ENCODE measurements around the gene SLC41A1. TPM values are rescaled to one million over a fixed set of nuclear protein-coding genes. Genes with fewer than 3 reads are reported as not detected.

Gene SLC41A1
- total RNA-seq, 1 donor from 2014 or later = 29.5 TPM

DNA sequence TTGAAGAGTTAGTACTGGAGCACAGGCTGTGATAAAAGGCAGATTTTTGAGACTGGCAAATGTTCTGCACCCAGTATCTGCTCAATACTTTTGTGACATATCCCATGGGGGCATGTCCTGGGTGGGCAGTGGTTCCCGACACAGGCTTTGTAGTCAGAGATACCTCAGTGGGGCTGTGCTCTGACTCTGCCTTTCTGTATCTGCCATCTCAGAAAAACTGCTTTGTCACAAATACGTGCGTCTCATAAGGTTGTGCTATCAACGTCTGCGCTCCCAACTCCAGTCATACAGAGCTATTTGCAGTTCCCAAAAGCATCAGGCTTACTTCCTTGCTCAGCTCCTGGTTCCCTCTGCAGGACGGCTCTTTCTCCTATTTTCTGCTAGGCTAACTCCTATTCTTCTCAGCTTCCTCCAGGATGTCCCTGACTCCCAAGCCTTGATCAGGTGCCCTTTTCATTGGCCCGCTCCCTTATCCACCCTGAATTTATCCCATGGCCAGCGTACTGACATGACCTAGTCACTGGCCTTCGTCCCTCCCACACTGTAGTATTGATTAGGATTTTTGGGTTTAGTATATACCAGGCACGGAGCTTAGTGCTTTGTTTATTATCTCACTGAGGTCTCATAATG, 25.6 kb downstream of the SLC41A1 start:
- TF ChIP-seq, protein P1, sequence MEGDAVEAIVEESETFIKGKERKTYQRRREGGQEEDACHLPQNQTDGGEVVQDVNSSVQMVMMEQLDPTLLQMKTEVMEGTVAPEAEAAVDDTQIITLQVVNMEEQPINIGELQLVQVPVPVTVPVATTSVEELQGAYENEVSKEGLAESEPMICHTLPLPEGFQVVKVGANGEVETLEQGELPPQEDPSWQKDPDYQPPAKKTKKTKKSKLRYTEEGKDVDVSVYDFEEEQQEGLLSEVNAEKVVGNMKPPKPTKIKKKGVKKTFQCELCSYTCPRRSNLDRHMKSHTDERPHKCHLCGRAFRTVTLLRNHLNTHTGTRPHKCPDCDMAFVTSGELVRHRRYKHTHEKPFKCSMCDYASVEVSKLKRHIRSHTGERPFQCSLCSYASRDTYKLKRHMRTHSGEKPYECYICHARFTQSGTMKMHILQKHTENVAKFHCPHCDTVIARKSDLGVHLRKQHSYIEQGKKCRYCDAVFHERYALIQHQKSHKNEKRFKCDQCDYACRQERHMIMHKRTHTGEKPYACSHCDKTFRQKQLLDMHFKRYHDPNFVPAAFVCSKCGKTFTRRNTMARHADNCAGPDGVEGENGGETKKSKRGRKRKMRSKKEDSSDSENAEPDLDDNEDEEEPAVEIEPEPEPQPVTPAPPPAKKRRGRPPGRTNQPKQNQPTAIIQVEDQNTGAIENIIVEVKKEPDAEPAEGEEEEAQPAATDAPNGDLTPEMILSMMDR (IDR thresholded peaks at IDR 0.05) = no peak
- Mint-ChIP-seq H3K4me1 (ENCODE audit: unreplicated experiment) (no peaks in the 10 kb centered on the region), H3K9me3 (ENCODE audit: unreplicated experiment) (no peaks in the 10 kb centered on the region), H3K4me3 (ENCODE audit: unreplicated experiment) (no peak overlapping the region), H3K27ac (ENCODE audit: unreplicated experiment) (no peak overlapping the region), H3K27me3 (ENCODE audit: unreplicated experiment) (no peaks in the 10 kb centered on the region), H3K36me3 (ENCODE audit: unreplicated experiment) (peaks cover 11% of the 10 kb centered on the region)
- no peak for DNase-seq (ENCODE audit: extremely low spot score, unreplicated experiment)

DNA sequence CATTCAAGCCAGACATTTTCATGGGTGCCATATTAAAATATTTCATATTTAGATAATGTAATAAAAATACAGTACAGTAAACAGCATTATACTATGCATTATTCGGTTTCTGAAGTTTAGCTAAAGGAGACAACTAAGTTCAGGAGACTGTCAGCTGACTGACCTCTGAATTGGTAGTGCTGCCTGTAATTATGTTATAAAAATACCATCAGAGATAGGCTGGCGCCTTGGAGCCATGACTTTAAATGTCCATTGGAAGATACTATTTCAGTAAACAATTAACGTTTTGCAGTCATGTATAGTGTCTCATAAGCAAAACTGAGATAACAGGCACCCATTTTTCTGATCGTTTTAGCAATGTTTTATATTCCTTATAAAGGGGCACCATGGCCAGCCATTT, 26.4 kb downstream of the SLC41A1 start:
- no peak overlapping the region for H3K4me3 Mint-ChIP-seq (ENCODE audit: unreplicated experiment)
- H3K9me3 Mint-ChIP-seq (ENCODE audit: unreplicated experiment) = no peaks in the 10 kb centered on the region
- TF ChIP-seq, protein P1 (IDR thresholded peaks at IDR 0.05) = no peak
- peaks cover 11% of the 10 kb centered on the region for H3K36me3 Mint-ChIP-seq (ENCODE audit: unreplicated experiment)
- H3K27ac Mint-ChIP-seq (ENCODE audit: unreplicated experiment) = no peak overlapping the region
- no peak for DNase-seq (ENCODE audit: extremely low spot score, unreplicated experiment)
- no peaks in the 10 kb centered on the region for H3K27me3 Mint-ChIP-seq (ENCODE audit: unreplicated experiment)
- H3K4me1 Mint-ChIP-seq (ENCODE audit: unreplicated experiment) = no peaks in the 10 kb centered on the region

DNA sequence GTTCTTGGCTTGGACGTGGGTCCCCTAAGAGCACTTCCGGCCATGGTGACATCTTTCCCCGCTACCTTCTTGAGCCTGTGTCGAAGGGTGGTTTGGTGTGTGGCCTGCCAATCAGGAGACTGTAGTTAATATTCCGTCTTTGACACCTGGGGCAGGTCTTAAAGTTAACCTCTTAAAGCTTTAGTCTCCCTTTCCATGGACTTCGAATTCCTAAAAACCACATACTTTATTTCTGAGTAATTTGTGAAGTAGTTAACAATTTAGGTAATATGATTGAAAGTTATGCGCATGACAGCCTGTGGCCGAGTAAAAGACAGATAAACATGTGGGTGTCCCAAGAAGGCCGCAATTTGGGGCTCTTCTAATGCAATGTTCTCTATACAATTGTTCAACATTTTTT, 27.6 kb downstream of the SLC41A1 start:
- Mint-ChIP-seq H3K27me3 (ENCODE audit: unreplicated experiment) (peaks cover 1% of the 10 kb centered on the region), H3K27ac (ENCODE audit: unreplicated experiment) (no peak overlapping the region), H3K4me1 (ENCODE audit: unreplicated experiment) (no peaks in the 10 kb centered on the region), H3K9me3 (ENCODE audit: unreplicated experiment) (no peaks in the 10 kb centered on the region), H3K4me3 (ENCODE audit: unreplicated experiment) (no peak overlapping the region), H3K36me3 (ENCODE audit: unreplicated experiment) (peaks cover 9% of the 10 kb centered on the region)
- no peak for DNase-seq (ENCODE audit: extremely low spot score, unreplicated experiment)
- TF ChIP-seq, protein P1 (IDR thresholded peaks at IDR 0.05) = no peak

DNA sequence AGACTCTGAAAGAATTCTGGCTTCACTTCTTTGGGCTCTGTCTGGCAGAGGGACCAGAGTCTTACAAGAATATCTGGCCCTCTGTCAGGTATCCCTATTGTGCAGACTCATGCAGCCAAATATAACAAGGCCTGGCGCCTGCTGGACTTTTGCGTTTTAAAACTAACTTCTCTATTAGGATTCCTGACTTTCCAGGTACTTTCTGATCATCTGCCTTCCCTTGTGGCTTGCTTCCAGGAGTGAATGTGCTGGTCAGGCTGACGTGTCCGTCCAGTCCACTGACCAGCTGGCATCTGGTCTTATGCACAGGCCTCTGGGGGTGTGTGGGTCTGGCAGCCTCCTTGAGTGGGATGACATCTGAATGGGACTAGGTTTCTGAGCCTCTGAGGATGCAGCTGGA, 29.1 kb downstream of the SLC41A1 start:
- Mint-ChIP-seq H3K4me1 (ENCODE audit: unreplicated experiment) (no peaks in the 10 kb centered on the region), H3K27me3 (ENCODE audit: unreplicated experiment) (peaks cover 4% of the 10 kb centered on the region), H3K9me3 (ENCODE audit: unreplicated experiment) (no peaks in the 10 kb centered on the region), H3K27ac (ENCODE audit: unreplicated experiment) (no peak overlapping the region), H3K4me3 (ENCODE audit: unreplicated experiment) (no peak overlapping the region), H3K36me3 (ENCODE audit: unreplicated experiment) (no peaks in the 10 kb centered on the region)
- TF ChIP-seq, protein P1 (IDR thresholded peaks at IDR 0.05) = no peak
- DNase-seq (ENCODE audit: extremely low spot score, unreplicated experiment) = no peak

DNA sequence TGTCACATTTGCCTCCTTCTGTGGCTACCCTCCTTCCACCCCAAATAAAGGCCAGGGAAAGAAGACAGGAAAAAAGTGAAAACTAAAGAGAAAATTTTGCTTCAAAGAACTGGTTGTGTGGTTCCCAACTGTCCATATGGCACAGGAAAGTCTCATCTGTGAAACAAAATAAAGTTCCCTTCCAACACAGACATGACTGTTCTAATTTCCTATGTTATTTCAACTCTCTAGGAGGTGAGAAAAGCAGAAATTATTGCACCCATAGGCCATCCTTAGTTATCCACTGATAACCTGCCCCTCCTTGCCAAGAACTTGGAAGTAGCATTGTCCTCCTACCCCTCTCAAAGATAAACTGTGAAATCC, 29.6 kb downstream of the SLC41A1 start:
- Mint-ChIP-seq H3K36me3 (ENCODE audit: unreplicated experiment) (no peaks in the 10 kb centered on the region), H3K27me3 (ENCODE audit: unreplicated experiment) (peaks cover 9% of the 10 kb centered on the region), H3K4me3 (ENCODE audit: unreplicated experiment) (no peak overlapping the region), H3K4me1 (ENCODE audit: unreplicated experiment) (no peaks in the 10 kb centered on the region), H3K9me3 (ENCODE audit: unreplicated experiment) (no peaks in the 10 kb centered on the region), H3K27ac (ENCODE audit: unreplicated experiment) (no peak overlapping the region)
- DNase-seq (ENCODE audit: extremely low spot score, unreplicated experiment) = no peak
- TF ChIP-seq, protein P1 (IDR thresholded peaks at IDR 0.05) = no peak

All from osteocyte (in vitro differentiated cells).